CD4-positive, alpha-beta T cell (primary cell): Measurements from ENCODE around the gene TLR7. TPM values are rescaled to one million over a fixed set of nuclear protein-coding genes. Genes with fewer than 3 reads are reported as not detected.

Source experiments
- ATAC-seq: fragments of 200-7000 bp; cut with Tn5 transposase; one replicate; pipeline ENCODE4 v1.10.0; 2022; ENCODE audit warnings: mild to moderate bottlenecking; ENCODE audit not compliant: poor library complexity
- CTCF ChIA-PET: fragments of 350-600 bp; sonication (Branson Sonifier 250); formaldehyde crosslinking; loops from one replicate; lab custom pipeline; 2021; ENCODE audit warnings: antibody characterized with exemption, inconsistent platforms; lab: Charles Lee
- POLR2A ChIA-PET: fragments of 350-600 bp; sonication (Branson Sonifier 250); formaldehyde crosslinking; loops from one replicate; lab custom pipeline; 2021; ENCODE audit warnings: antibody characterized with exemption, inconsistent platforms; lab: Charles Lee
- DNase-seq, 14 experiments: peaks; one replicate each; pipeline ENCODE4 v3.0.0-alpha.2; 2013 to 2020; ENCODE audit warnings: mixed read lengths in 2 of 14
- H3K27ac ChIP-seq, 2 donors: one replicate each; pipeline versions ENCODE4 v1.5.1 to v1.7.0; 2013; ENCODE audit warnings: low read length in 2 of 2, low read depth in 1 of 2, mild to moderate bottlenecking in 1 of 2
- H3K27me3 ChIP-seq, 2 experiments: 1 replicate in 1 of 2; 2 replicates in 1 of 2; pipeline versions ENCODE4 v1.6.1 to v1.7.0; 2013; ENCODE audit warnings: low read length in 2 of 2, control low read depth in 1 of 2, mild to moderate bottlenecking in 1 of 2, moderate library complexity in 1 of 2; ENCODE audit not compliant: insufficient read depth in 2 of 2, control insufficient read depth in 1 of 2
- H3K36me3 ChIP-seq: one replicate; pipeline ENCODE4 v1.6.1; 2013; ENCODE audit warnings: low read length, control low read depth; ENCODE audit not compliant: insufficient read depth
- H3K4me1 ChIP-seq: one replicate; pipeline ENCODE4 v1.6.1; 2013; ENCODE audit warnings: low read length, control low read depth; ENCODE audit not compliant: insufficient read depth
- H3K4me3 ChIP-seq: one replicate; pipeline ENCODE4 v1.5.1; 2013; ENCODE audit warnings: mild to moderate bottlenecking, low read length, moderate library complexity
- H3K9me3 ChIP-seq, 2 experiments: 1 replicate in 1 of 2; 2 replicates in 1 of 2; pipeline versions ENCODE4 v1.6.1 to v1.7.0; 2013; ENCODE audit warnings: low read length in 2 of 2, mild to moderate bottlenecking in 2 of 2, control low read depth in 1 of 2, moderate library complexity in 1 of 2; ENCODE audit not compliant: control insufficient read depth in 1 of 2, insufficient read depth in 1 of 2
- H3K27ac Mint-ChIP-seq: one replicate; pipeline ENCODE4 v1.8.0; 2020; ENCODE audit warnings: mixed read lengths
- H3K27me3 Mint-ChIP-seq: one replicate; pipeline ENCODE4 v1.8.0; 2021; ENCODE audit warnings: mixed read lengths
- H3K36me3 Mint-ChIP-seq: one replicate; pipeline ENCODE4 v1.8.0; 2021; ENCODE audit warnings: low read depth, mixed read lengths
- H3K4me1 Mint-ChIP-seq: one replicate; pipeline ENCODE4 v1.8.0; 2021; ENCODE audit warnings: low read depth, mixed read lengths
- H3K4me3 Mint-ChIP-seq: one replicate; pipeline ENCODE4 v1.8.0; 2020; ENCODE audit warnings: mild to moderate bottlenecking, mixed read lengths
- H3K9me3 Mint-ChIP-seq: one replicate; pipeline ENCODE4 v1.8.0; 2020; ENCODE audit warnings: mixed read lengths
- intact Hi-C, 2 experiments: fragments of 100-400 bp; cut with DNase I in 1 of 2; cut with micrococcal nuclease in 1 of 2; formaldehyde crosslinking; loops; one replicate each; pipeline versions ENCODE4 v1.15.1 to v1.9.0; 2023 to 2025; cut with DNase I, micrococcal nuclease
- total RNA-seq, 174 experiments: library from RNA in 2 of 174; stranded (reverse) in 2 of 174; gene quantifications; one replicate each; pipeline ENCODE4 v1.2.3 and lab custom pipeline; 2021 to 2026
- TF ChIP-seq, protein P1 (sequence below): fragments of 200-600 bp; IDR thresholded peaks from one replicate; pipeline ENCODE4 v1.8.0; 2022; ENCODE audit warnings: antibody characterized with exemption, mild to moderate bottlenecking

TLR7 gene
- total RNA-seq, 2 experiments from 2014 or later: 0.06 TPM; not detected in 1

DNA sequence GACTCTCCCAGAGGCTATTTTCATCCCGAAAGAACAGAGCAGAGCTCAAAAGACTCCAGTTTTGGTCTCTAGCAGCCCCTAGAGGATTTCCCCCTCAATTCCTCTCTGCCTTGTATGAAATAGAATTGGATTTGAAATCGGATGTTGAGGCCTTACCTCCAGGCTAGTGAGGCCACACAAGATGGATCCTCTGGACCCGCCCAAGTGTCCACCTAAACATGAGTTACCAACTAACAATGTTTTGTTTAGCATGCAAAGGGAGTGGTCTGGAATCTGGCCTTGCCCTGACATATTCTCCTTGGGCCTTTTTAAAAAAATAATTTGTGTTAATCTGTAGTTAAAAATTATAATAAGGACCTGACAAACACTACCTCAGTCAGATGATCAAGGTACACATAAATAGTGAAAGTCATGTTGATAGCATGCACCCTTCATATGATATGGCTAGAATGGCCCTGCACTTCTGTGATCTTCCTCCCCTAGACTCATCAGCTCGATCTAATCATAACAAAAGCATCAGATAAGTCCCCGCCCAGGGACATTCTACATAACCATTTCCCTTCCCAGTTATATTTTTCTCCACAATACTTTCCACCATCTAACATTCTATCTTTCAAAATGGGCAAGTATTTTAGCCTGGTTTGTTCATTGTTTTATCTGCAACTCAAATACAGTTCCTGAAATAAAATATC lies 46.1 kb downstream of the TLR7 start:
- peaks cover 19% of the 10 kb centered on the region for H3K4me1 Mint-ChIP-seq
- no peaks in the 10 kb centered on the region for H3K36me3 ChIP-seq
- no peaks in the 10 kb centered on the region for H3K4me1 ChIP-seq
- no peak overlapping the region for H3K27ac Mint-ChIP-seq
- H3K27me3 Mint-ChIP-seq: no peaks in the 10 kb centered on the region
- H3K4me3 ChIP-seq: no peak overlapping the region
- no peaks in the 10 kb centered on the region for H3K9me3 Mint-ChIP-seq
- ChIA-PET CTCF (no interaction called here), POLR2A (no interaction called here)
- DNase-seq (no peak), ATAC-seq (no peak)
- peaks cover 0 to 3% of the 10 kb centered on the region in 2 experiments for H3K27me3 ChIP-seq
- H3K27ac ChIP-seq: no peak overlapping the region
- H3K4me3 Mint-ChIP-seq: no peak overlapping the region
- H3K9me3 ChIP-seq: no peaks in the 10 kb centered on the region
- TF ChIP-seq, protein P1, sequence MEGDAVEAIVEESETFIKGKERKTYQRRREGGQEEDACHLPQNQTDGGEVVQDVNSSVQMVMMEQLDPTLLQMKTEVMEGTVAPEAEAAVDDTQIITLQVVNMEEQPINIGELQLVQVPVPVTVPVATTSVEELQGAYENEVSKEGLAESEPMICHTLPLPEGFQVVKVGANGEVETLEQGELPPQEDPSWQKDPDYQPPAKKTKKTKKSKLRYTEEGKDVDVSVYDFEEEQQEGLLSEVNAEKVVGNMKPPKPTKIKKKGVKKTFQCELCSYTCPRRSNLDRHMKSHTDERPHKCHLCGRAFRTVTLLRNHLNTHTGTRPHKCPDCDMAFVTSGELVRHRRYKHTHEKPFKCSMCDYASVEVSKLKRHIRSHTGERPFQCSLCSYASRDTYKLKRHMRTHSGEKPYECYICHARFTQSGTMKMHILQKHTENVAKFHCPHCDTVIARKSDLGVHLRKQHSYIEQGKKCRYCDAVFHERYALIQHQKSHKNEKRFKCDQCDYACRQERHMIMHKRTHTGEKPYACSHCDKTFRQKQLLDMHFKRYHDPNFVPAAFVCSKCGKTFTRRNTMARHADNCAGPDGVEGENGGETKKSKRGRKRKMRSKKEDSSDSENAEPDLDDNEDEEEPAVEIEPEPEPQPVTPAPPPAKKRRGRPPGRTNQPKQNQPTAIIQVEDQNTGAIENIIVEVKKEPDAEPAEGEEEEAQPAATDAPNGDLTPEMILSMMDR: no peak
- no peaks in the 10 kb centered on the region for H3K36me3 Mint-ChIP-seq
- intact Hi-C loops: no loop called here

DNA sequence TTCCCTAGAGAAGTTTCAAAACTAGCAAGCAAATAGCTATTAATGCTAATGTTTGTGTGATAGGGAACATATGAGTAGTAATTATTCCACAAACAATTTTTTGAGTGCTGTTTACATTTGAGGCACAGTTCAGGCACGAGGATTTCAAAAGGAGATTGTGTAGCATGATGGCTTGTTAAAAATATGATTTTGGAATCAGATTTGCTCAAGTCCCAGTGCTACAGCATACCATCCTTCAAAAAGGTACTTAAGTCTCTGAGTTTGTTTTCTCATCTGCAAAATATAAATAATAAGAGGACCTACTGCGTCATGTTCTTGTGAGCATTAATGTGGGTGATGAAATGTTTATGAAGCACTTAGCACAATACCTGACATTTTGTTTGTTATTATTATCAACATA lies 50.9 kb downstream of the TLR7 start:
- no peak overlapping the region for H3K4me3 ChIP-seq
- H3K9me3 Mint-ChIP-seq: no peaks in the 10 kb centered on the region
- POLR2A ChIA-PET: interaction anchor here (0.6 kb wide), 1 partner anchor 289 kb away, joined by 3 read pairs; no protein-coding TSS in a partner anchor
- no peak overlapping the region for H3K27ac Mint-ChIP-seq
- H3K36me3 Mint-ChIP-seq: no peaks in the 10 kb centered on the region
- H3K27ac ChIP-seq: no peak overlapping the region
- intact Hi-C loops: no loop called here
- H3K4me1 ChIP-seq: no peaks in the 10 kb centered on the region
- peaks cover 0 to 3% of the 10 kb centered on the region in 2 experiments for H3K27me3 ChIP-seq
- no peak overlapping the region for H3K4me3 Mint-ChIP-seq
- DNase-seq: no peak
- no peaks in the 10 kb centered on the region for H3K36me3 ChIP-seq
- H3K27me3 Mint-ChIP-seq: no peaks in the 10 kb centered on the region
- no peaks in the 10 kb centered on the region for H3K9me3 ChIP-seq
- TF ChIP-seq, protein P1: no peak
- no peak for ATAC-seq
- no peaks in the 10 kb centered on the region for H3K4me1 Mint-ChIP-seq
- CTCF ChIA-PET: interaction anchor here (1.4 kb wide), 1 partner anchor 570 kb away, joined by 3 read pairs; no protein-coding TSS in a partner anchor

DNA sequence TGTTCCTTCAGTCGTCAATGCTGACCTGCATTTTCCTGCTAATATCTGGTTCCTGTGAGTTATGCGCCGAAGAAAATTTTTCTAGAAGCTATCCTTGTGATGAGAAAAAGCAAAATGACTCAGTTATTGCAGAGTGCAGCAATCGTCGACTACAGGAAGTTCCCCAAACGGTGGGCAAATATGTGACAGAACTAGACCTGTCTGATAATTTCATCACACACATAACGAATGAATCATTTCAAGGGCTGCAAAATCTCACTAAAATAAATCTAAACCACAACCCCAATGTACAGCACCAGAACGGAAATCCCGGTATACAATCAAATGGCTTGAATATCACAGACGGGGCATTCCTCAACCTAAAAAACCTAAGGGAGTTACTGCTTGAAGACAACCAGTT lies 52.2 kb downstream of the TLR7 start:
- Histone ChIP-seq H3K4me3 (no peak overlapping the region), H3K4me1 (no peaks in the 10 kb centered on the region), H3K27ac (no peak overlapping the region), H3K36me3 (no peaks in the 10 kb centered on the region), H3K9me3 (no peaks in the 10 kb centered on the region), H3K27me3 (peaks cover 0 to 3% of the 10 kb centered on the region in 2 experiments)
- DNase-seq (peak in 2 of 14 experiments; percentile 7 to 32), ATAC-seq (no peak)
- ChIA-PET POLR2A (no interaction called here), CTCF (interaction anchor here (1.4 kb wide), 1 partner anchor 569 kb away, joined by 3 read pairs; no protein-coding TSS in a partner anchor)
- intact Hi-C loops: no loop called here
- peaks cover 5% of the 10 kb centered on the region for H3K27me3 Mint-ChIP-seq
- no peak overlapping the region for H3K27ac Mint-ChIP-seq
- no peaks in the 10 kb centered on the region for H3K4me1 Mint-ChIP-seq
- H3K4me3 Mint-ChIP-seq: no peak overlapping the region
- TF ChIP-seq, protein P1: no peak
- H3K36me3 Mint-ChIP-seq: no peaks in the 10 kb centered on the region
- H3K9me3 Mint-ChIP-seq: no peaks in the 10 kb centered on the region
